Motor neuron (in vitro differentiated cells): ENCODE data around the gene PRM1. TPM values are rescaled to one million over a fixed set of nuclear protein-coding genes. Genes with fewer than 3 reads are reported as not detected.
A peak's percentile ranks its signal among the peaks of the same experiment; 100 is the strongest.

Experiments used
- ATAC-seq, 8 experiments: fragments of 200-7000 bp; cut with Tn5 transposase; replicated peaks in 6 of 8; 2 replicates each; pipeline ENCODE4 v1.8.0; 2021; ENCODE audit warnings: mild to moderate bottlenecking in 8 of 8, moderate library complexity in 8 of 8
- H3K27ac ChIP-seq, 2 donors: fragments of 250-450 bp; sonication (Bioruptor Pico); 2 replicates each; pipeline ENCODE4 v1.9.0; 2021; ENCODE audit warnings: antibody characterized with exemption in 2 of 2, mild to moderate bottlenecking in 2 of 2, moderate library complexity in 1 of 2
- H3K4me1 ChIP-seq, 2 donors: fragments of 250-450 bp; sonication (Bioruptor Pico); replicated peaks in 1 of 2; 2 replicates each; pipeline ENCODE4 v1.6.1; 2021; ENCODE audit warnings: antibody characterized with exemption in 2 of 2, mild to moderate bottlenecking in 2 of 2, moderate library complexity in 1 of 2
- H3K4me3 ChIP-seq, 5 donors: fragments of 250-450 bp; sonication (Bioruptor Pico); 2 replicates each; pipeline ENCODE4 v1.9.0; 2021; ENCODE audit warnings: antibody characterized with exemption in 5 of 5, mild to moderate bottlenecking in 5 of 5, moderate library complexity in 4 of 5
- WGBS, 10 experiments: fragments of 450-650 bp; shearing (Covaris generic); methylation state at CpG; one replicate each; pipeline ENCODE4 v1.0.0; 2022; 5-methylcytosine and 5-hydroxymethylcytosine counted together
- in situ Hi-C, 9 experiments: fragments of 400-800 bp; cut with MboI; loops; one replicate each; pipeline ENCODE4 v1.15.0; 2021; ENCODE audit warnings: low sequenced_read_pairs in 9 of 9, low pct_unique_long_range_greater_than_20kb in 2 of 9; ENCODE audit not compliant: unreplicated experiment in 9 of 9
- total RNA-seq, 8 experiments: library from RNA; unstranded; fragments of 300-600 nt; gene quantifications; 2 replicates each; pipeline versions ENCODE4 v1.2.3 to v1.2.4, GENCODE V29; 2022

Gene PRM1
- total RNA-seq, 8 experiments from 2014 or later: not detected

DNA sequence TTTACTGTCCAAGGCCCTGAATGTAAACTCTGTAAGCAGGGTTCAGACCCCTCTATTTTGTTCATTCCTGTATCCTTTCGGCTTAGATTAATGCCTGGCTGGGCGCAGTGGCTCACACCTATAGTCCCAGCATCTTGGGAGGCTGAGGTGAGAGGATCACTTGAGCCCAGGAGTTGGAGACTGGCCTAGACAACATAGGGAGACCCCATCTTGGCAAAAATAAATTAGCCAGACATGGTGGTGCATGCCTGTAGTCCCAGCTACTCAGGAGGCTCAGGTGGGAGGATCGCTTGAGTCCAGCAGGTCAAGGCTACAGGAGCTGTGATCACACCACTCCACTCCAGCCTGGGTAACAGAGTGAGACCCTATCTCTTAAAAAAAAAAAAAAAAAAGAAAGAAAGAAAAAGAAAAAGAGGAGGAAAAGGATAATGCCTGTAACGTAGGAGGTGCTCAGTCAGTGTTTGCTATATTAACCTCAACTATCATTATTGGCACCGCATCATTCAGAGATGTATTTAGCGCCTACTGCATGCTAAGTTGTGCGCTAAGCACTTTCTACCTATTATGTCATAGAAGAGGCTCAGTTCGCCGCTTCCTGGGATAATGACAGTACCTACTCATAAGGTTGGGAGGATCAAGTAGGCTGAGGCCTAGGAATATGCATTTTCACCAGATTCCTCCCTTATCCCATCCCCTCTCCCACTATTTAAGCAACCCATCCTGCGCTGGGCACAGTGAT is 30.2 kb downstream of the PRM1 start:
- H3K27ac ChIP-seq: no peak overlapping the region
- peak in 1 of 8 experiments; percentile 2 for ATAC-seq
- H3K4me1 ChIP-seq: peaks cover 2 to 6% of the 10 kb centered on the region in 2 donors
- no peak overlapping the region for H3K4me3 ChIP-seq
- 72 to 100% (median 92%) methylated on average over 2 to 9 of the region's 10 CpGs for WGBS, 10 experiments
- in situ Hi-C loops: loop anchor here (10.0 to 25.0 kb wide), 2 partner anchors 286 to 289 kb away; no protein-coding TSS in a partner anchor

DNA sequence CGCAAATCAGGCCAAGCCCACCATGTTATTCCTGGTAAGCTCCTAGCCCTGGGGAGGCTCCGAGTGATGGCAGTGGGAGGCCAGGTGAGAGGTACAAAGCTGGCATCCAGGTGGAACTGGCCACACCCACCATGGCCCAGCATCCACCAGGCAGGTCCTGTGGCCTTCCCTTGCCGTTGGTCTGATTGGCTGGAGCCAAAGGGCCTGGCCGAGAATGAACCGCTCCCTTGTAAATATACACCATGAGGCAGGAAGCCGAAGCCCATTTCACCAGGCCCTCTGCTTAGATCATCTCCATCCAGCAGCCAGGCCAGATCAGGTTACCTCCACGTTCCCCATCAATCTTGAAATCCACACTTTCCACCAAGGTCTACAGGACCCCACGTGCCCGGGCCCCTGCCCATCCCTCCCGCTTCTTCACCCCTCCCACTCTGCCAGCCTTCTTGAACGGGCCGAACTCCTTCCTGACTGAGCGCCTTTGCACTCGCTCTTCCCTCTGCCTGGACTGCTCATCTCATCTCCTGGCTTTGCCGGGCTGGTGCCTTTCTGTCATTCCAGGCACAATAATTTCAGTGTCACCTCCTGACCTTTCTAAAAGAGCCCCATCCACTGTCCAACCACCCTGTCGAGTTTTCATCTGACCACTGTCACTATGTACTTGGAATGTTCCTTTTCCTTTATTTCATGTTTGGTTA is 30.9 kb downstream of the PRM1 start:
- H3K27ac ChIP-seq: no peak overlapping the region

DNA sequence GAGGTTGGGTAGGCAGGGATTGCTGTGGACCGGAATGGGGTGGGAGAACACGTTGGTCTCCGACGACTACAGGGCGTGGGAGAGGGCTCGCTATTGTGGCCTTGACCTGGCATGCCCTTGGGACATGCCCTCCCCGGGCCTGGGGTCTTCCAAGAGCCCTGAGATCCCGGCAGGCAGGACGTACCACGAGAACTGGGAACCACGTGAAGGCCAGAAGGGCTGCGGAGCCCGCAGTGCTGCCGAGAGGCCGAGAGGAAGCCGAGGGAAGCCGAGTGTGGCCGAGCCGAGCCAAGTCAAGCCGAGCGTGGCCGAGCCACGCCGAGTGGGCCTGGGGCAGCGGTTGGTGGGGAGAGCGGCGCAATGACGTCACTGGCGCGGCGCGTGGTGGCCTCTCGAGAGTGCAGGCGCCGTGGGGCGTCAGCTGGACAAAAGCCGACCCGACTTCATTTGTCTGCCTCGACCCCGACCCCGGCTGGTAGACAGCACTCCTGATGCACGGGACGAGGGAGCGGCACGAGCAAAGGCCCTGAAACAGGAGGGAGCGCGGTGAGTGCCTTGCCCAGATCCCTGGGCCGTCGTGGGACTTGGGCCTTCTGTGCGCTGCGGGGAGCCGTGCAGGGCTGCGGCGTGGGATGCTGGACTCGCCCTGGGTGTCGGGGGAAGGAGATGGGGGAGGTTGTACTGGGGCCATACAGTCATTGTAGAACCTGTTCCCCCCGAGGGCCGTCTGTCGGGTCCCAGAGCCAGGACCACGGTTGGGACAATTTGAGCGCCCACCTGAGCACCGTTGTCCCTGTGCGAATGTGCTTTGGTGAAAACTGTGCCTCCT is 31.7 kb downstream of the PRM1 start:
- in situ Hi-C loops: loop anchor here (10.0 to 25.0 kb wide), 2 partner anchors 285 to 287 kb away; no protein-coding TSS in a partner anchor
- peaks cover under 1 to 3% of the 10 kb centered on the region in 2 donors for H3K4me1 ChIP-seq
- no peak overlapping the region for H3K27ac ChIP-seq
- 81 to 100% (median 89%) methylated on average over 4 to 14 of the region's 63 CpGs; no CpG with 5 or more reads in 6 of the 10 experiments for WGBS, 10 experiments
- H3K4me3 ChIP-seq: no peak overlapping the region
- peak in 3 of 8 experiments; percentile 2 to 11 (median 4) for ATAC-seq

More for the DNA sequence above, 30.9 kb downstream of the PRM1 start:
- WGBS, 10 experiments: 53 to 100% (median 79%) methylated on average over 1 to 10 of the region's 16 CpGs; no CpG with 5 or more reads in 3 of the 10 experiments
- peak in 3 of 8 experiments; percentile 17 to 41 (median 18) for ATAC-seq
- no peak overlapping the region for H3K4me3 ChIP-seq
- in situ Hi-C loops: loop anchor here (10.0 to 25.0 kb wide), 2 partner anchors 285 to 288 kb away; no protein-coding TSS in a partner anchor
- peaks cover 2 to 6% of the 10 kb centered on the region in 2 donors for H3K4me1 ChIP-seq

DNA sequence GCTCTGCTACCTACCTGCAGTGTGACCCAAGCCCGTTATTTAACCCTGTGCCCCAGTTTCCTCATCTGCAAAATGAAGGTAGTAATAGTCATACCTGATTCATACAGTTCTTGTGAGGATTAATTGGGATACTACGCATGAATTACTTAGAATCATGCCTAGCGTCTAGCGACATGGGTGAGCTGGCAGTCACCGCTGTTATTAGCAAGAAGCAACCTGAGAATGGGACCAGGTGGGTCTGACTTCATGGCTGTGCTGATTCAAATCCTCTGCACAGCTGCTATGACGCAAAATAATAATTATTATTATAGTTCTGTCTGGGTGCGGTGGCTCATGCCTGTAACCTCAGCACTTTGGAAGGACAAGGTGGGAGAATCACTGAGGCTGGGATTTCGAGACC is 33.0 kb downstream of the PRM1 start:
- 73 to 100% (median 90%) methylated on average over 2 to 7 of the region's 8 CpGs; no CpG with 5 or more reads in 2 of the 10 experiments for WGBS, 10 experiments
- H3K27ac ChIP-seq: no peak overlapping the region
- ATAC-seq: no peak
- no peak overlapping the region for H3K4me3 ChIP-seq
- H3K4me1 ChIP-seq: peaks cover 0 to 2% of the 10 kb centered on the region in 2 donors
- in situ Hi-C loops: no loop called here

DNA sequence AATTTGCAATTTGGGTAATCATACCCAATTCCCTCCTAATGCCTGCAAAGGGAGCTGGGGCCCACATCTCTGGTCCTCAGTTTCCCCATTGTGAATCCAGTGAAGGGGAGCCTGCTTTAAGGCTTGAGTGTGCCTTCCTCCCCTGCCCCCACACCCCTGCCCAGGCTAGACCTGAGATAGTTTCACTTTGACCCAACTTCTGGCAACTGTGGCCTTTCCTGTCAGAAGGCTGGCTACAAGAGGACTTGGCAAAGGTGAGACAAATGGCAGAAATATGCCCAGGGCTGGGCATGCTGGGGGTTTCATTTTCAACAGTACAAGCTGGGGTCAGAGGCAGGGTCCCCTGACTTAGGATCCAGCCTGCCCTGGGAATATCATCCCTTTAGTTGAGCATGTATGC is 35.1 kb downstream of the PRM1 start:
- Histone ChIP-seq H3K4me1 (no peaks in the 10 kb centered on the region), H3K27ac (no peak overlapping the region), H3K4me3 (no peak overlapping the region)
- in situ Hi-C loops: no loop called here
- no peak for ATAC-seq

DNA sequence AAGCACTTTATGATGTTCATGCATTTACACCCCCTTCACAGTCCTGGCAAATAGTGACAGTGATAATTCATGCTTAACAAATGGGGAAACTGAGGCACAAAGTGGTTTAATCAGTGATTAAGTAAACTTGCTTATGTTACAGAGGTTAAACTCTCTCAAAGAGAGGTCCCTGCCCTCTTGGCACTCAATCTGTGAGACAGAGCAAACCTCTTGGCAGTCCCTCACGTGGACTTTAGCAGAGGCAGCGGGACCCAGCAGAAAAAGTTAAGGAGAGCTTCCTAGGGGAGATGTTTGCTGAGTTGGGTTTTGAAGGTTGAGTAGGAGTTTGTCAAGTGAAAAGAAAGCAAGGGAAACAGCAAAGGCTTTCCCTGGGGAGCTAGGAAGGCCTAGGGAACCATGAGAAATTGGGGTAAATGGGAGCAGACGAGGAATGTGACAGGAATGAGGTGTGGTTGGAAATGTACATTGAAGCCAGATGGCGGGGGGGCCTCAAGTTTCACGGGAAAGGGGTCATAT is 35.9 kb downstream of the PRM1 start:
- no peak for ATAC-seq
- H3K27ac ChIP-seq: no peak overlapping the region
- no peaks in the 10 kb centered on the region for H3K4me1 ChIP-seq
- in situ Hi-C loops: no loop called here
- WGBS, 10 experiments: 32 to 83% (median 61%) methylated on average over 1 to 5 of the region's 5 CpGs; no CpG with 5 or more reads in 2 of the 10 experiments
- no peak overlapping the region for H3K4me3 ChIP-seq

- in situ Hi-C loops: no loop called here
- Histone ChIP-seq H3K27ac (no peak overlapping the region), H3K4me3 (no peak overlapping the region), H3K4me1 (no peaks in the 10 kb centered on the region)
- no peak for ATAC-seq
- WGBS, 10 experiments: 16 to 100% (median 73%) methylated on average over 1 to 9 of the region's 12 CpGs
These were observed 38.5 kb downstream of the PRM1 start for GRCh38 chr16:11242658-11243057.

DNA sequence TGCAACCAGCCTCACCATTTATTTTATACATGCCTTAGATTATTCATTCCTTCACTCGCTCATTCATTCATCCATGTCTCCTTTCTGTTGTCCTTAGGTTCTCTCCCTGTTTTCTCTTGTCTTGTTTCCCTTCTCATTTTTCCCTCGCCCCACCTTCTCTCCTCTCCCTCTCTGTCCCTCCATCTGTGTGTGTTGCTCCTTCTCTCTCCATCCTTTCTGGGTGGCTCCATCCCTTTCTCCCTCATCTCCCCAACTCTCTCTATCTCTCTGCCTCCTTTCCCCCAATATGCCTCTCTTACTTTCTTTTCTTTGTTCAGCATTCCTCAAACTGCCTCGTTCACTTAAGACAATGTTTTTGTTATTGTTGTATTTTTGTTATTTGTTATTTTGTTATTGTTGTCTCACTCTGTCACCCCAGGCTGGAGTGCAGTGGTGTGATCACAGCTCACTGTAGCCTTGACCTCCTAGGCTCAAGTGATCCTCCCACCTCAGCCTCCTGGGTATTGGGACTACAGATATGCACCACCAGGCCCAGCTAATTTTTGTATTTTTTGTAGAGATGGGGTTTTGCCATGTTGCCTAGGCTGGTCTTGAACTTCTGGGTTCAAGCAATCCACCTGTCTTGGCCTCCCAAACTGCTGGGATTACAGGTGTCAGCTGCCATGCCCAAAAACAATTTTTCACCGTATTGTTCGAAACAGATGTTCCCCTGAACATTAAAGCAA is 39.5 kb downstream of the PRM1 start:
- no peak overlapping the region for H3K27ac ChIP-seq
- in situ Hi-C loops: no loop called here
- no peak overlapping the region for H3K4me3 ChIP-seq
- 38 to 97% (median 83%) methylated on average over 2 to 5 of the region's 5 CpGs for WGBS, 10 experiments
- no peak for ATAC-seq
- H3K4me1 ChIP-seq: no peaks in the 10 kb centered on the region

GRCh38 chr16:11240636-11241473 is 40.3 kb downstream of the PRM1 start:
- in situ Hi-C loops: no loop called here
- WGBS, 10 experiments: 20 to 100% (median 82%) methylated on average over 1 to 5 of the region's 10 CpGs; no CpG with 5 or more reads in 3 of the 10 experiments
- no peak for ATAC-seq

GRCh38 chr16:11239644-11240632 is 41.2 kb downstream of the PRM1 start:
- in situ Hi-C loops: no loop called here
- H3K4me1 ChIP-seq: no peaks in the 10 kb centered on the region
- WGBS, 10 experiments: 50 to 100% (median 80%) methylated on average over 1 to 8 of the region's 10 CpGs; no CpG with 5 or more reads in 1 of the 10 experiments
- no peak for ATAC-seq
- no peak overlapping the region for H3K27ac ChIP-seq
- H3K4me3 ChIP-seq: no peak overlapping the region

More at GRCh38 chr16:11240636-11241473, 40.3 kb downstream of the PRM1 start:
- Histone ChIP-seq H3K4me1 (no peaks in the 10 kb centered on the region), H3K4me3 (no peak overlapping the region), H3K27ac (no peak overlapping the region)
